ENCODE results near the gene HPS4. TPM values are rescaled to one million over a fixed set of nuclear protein-coding genes. Genes with fewer than 3 reads are reported as not detected.

HPS4 gene
- total and polyA plus RNA-seq, 10 of the 15 experiments (the other 5 are each of a cell fraction or from before 2014, with no cell fraction given), result 11.7 to 36.7 (median 30.8) TPM

GRCh38 chr22:26428515-26429457, 54.8 kb downstream of the HPS4 start, which contains the start of gene ASPHD2 (continued):
- TF ChIP-seq MLLT1 (IDR thresholded peaks at IDR 0.05) (peak; percentile 62; the same call in 1 of the 2 replicates), SIN3A (IDR thresholded peaks at IDR 0.05; ENCODE audit: low read depth, low read length) (peak; percentile 69; the same call in 1 of the 2 replicates), ZNF274 (IDR thresholded peaks at IDR 0.05; ENCODE audit: insufficient read depth, insufficient read length) (no peak), PKNOX1 (IDR thresholded peaks at IDR 0.05) (peak; percentile 79), DPF2 (IDR thresholded peaks at IDR 0.05) (peak; percentile 88), CBFB (IDR thresholded peaks at IDR 0.05; ENCODE audit: low read depth) (no peak), MXI1 (IDR thresholded peaks at IDR 0.05; ENCODE audit: low read depth, low read length) (no peak), MAX (IDR thresholded peaks at IDR 0.05; ENCODE audit: low read depth, low read length) (0 out of 2 replicates have a peak, but pooled peaks have one; percentile 23), ZBED1 (IDR thresholded peaks at IDR 0.05; ENCODE audit: borderline replicate concordance) (no peak), CHD2 (IDR thresholded peaks at IDR 0.05; ENCODE audit: borderline replicate concordance, low read depth, low read length) (no peak), ETV6 (conservative IDR thresholded peaks at IDR 0.05 in 1 of 2, IDR thresholded peaks at IDR 0.05 in 1 of 2; ENCODE audit: borderline replicate concordance in 1 of 2, low read depth in 1 of 2) (peak in 1 of 2 experiments; percentile 98; a peak in 2 of 4 replicates), POU2F2 (IDR thresholded peaks at IDR 0.05; ENCODE audit: borderline replicate concordance, low read depth, low read length) (0 out of 3 replicates have a peak, but pooled peaks have one; percentile 35), ZBTB40 (IDR thresholded peaks at IDR 0.05; ENCODE audit: borderline replicate concordance) (peak; percentile 42; the same call in 1 of the 2 replicates), MTA2 (IDR thresholded peaks at IDR 0.05; ENCODE audit: low read depth) (peak; percentile 71; the same call in 1 of the 2 replicates), TCF3 (IDR thresholded peaks at IDR 0.05; ENCODE audit: borderline replicate concordance, insufficient read depth, low read depth, low read length) (peak; percentile 76; the same call in 1 of the 2 replicates), PBX3 (IDR thresholded peaks at IDR 0.05; ENCODE audit: insufficient replicate concordance, low read depth, low read length) (peak; percentile 38), LARP7 (IDR thresholded peaks at IDR 0.05) (peak; percentile 43), HCFC1 (IDR thresholded peaks at IDR 0.05; ENCODE audit: low read length) (peak; percentile 60), RAD51 (IDR thresholded peaks at IDR 0.05) (no peak), ZNF217 (IDR thresholded peaks at IDR 0.05) (peak; percentile 46; the same call in 1 of the 2 replicates), POLR2AphosphoS5 (IDR thresholded peaks at IDR 0.05; ENCODE audit: low read length) (peak; percentile 46; the same call in 1 of the 2 replicates)

Measured in GM12878 (cell line).